Smooth muscle cell (in vitro differentiated cells): ENCODE results near the gene POC5. TPM values are rescaled to one million over a fixed set of nuclear protein-coding genes. Genes with fewer than 3 reads are reported as not detected.

Experiments used
- DNase-seq: peaks from one replicate; lab custom pipeline; 2025; ENCODE audit not compliant: unreplicated experiment; lab: John Stamatoyannopoulos, UW
- H2AFZ ChIP-seq: fragments of 200-600 bp; sonication (generic); 2 replicates; pipeline ENCODE4 v1.6.0; 2016; ENCODE audit warnings: antibody characterized with exemption, low read depth, mild to moderate bottlenecking
- H3F3A ChIP-seq: fragments of 200-600 bp; sonication (generic); 2 replicates; pipeline ENCODE4 v1.6.0; 2017; ENCODE audit warnings: antibody characterized with exemption, low read depth
- H3K27ac ChIP-seq: fragments of 200-600 bp; sonication (generic); 2 replicates; pipeline ENCODE4 v1.5.1; 2016; ENCODE audit warnings: low read depth, mild to moderate bottlenecking
- H3K27me3 ChIP-seq: fragments of 200-600 bp; sonication (generic); 2 replicates; pipeline ENCODE4 v1.6.1; 2016; ENCODE audit warnings: low read depth, mild to moderate bottlenecking
- H3K36me3 ChIP-seq: fragments of 200-600 bp; sonication (generic); 2 replicates; pipeline ENCODE4 v1.5.1; 2016; ENCODE audit warnings: low read depth
- H3K4me1 ChIP-seq: fragments of 200-600 bp; sonication (generic); 2 replicates; pipeline ENCODE4 v1.5.1; 2016; ENCODE audit warnings: low read depth
- H3K4me2 ChIP-seq: fragments of 200-600 bp; sonication (generic); 2 replicates; pipeline ENCODE4 v1.6.0; 2016; ENCODE audit warnings: mild to moderate bottlenecking
- H3K4me3 ChIP-seq: fragments of 200-600 bp; sonication (generic); 2 replicates; pipeline ENCODE4 v1.5.1; 2016; ENCODE audit warnings: mild to moderate bottlenecking
- H3K79me2 ChIP-seq: fragments of 200-600 bp; sonication (generic); 2 replicates; pipeline ENCODE4 v1.6.0; 2016; ENCODE audit warnings: low read depth, mild to moderate bottlenecking
- H3K9ac ChIP-seq: fragments of 200-600 bp; sonication (generic); 2 replicates; pipeline ENCODE4 v1.6.0; 2016; ENCODE audit warnings: low read depth
- H3K9me3 ChIP-seq: fragments of 200-600 bp; sonication (generic); replicated peaks from 2 replicates; pipeline ENCODE4 v1.5.1; 2016; ENCODE audit warnings: low read depth
- H4K20me1 ChIP-seq: fragments of 200-600 bp; sonication (generic); 2 replicates; pipeline ENCODE4 v1.6.0; 2016; ENCODE audit warnings: low read depth
- WGBS: methylation state at CpG from one replicate; pipeline ENCODE4 v1.1.7; 2016; ENCODE audit warnings: low lambda C conversion rate; 5-methylcytosine and 5-hydroxymethylcytosine counted together
- polyA plus RNA-seq: library from polyadenylated mRNA; unstranded; fragments of >200 nt; fragmentation: Nextera tagmentation; extraction: Ambion mirVana; gene quantifications from 2 replicates; pipeline ENCODE4 v1.2.1, GENCODE V29; 2016
- small RNA-seq: library from RNA; depleted of rRNA; stranded (forward); fragments of <200 nt; gene quantifications from one replicate; pipeline ENCODE3, GENCODE V24; 2014
- total RNA-seq: library from RNA; depleted of rRNA; stranded (reverse); fragments of >200 nt; gene quantifications from 2 replicates; pipeline ENCODE4 v1.2.3, GENCODE V29; 2014
- TF ChIP-seq, protein P1 (sequence below): fragments of 200-600 bp; sonication (generic); IDR thresholded peaks from 2 replicates; pipeline ENCODE4 v1.5.1; 2017; ENCODE audit warnings: borderline replicate concordance, mild to moderate bottlenecking, antibody characterized with exemption; ENCODE audit not compliant: insufficient read depth, poor library complexity, severe bottlenecking

The POC5 gene
- total and polyA plus RNA-seq, 2 experiments from 2014 or later: 4.8 to 15.4 TPM

DNA sequence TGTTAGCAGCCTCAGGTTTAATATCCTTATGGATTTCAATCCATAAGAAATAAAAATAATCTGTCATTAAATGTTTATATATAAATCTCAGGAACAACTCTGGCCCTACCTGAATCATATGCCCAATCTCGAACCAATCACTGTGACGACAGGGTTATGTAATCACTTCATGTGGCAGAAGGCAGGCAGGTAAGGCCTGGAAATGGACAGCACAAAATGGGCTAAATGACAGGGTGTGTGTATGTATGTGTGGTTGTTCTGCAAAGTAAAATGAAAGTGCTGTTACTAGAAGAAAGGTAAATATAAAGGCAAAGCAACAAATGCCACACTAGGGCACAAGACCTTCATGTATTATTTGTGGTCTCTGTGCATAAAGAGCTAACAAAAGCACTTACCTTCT is 86.4 kb downstream of the POC5 start:
- Histone ChIP-seq H3K27me3 (no peaks in the 10 kb centered on the region), H3K9ac (no peak overlapping the region)
- WGBS: 91% methylated on average over 2 of the region's 2 CpGs

DNA sequence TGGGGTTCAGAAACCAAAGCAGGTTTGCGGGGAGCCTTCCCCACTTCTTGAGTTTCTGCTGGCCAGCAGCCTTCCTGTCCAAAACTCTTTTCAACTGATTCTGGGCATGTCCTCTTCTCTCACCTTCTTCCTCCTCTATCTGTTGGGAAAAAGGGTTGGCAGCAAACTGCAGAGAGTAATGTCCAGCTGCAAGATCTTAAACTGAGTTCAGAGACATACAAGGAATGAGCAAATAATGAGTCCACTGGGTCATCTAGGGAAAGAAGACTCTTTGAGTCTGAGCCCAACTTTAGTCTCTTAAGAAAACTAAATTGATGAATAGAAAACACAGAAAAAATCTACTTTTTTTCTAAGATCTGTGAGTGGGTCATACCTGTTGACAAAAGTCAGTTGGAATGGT is 89.4 kb downstream of the POC5 start:
- H3K27ac ChIP-seq: no peak overlapping the region
- no peaks in the 10 kb centered on the region for H3K36me3 ChIP-seq
- no peak overlapping the region for H2AFZ ChIP-seq
- H3K9me3 ChIP-seq: no peaks in the 10 kb centered on the region
- no peaks in the 10 kb centered on the region for H3K79me2 ChIP-seq
- TF ChIP-seq, protein P1, sequence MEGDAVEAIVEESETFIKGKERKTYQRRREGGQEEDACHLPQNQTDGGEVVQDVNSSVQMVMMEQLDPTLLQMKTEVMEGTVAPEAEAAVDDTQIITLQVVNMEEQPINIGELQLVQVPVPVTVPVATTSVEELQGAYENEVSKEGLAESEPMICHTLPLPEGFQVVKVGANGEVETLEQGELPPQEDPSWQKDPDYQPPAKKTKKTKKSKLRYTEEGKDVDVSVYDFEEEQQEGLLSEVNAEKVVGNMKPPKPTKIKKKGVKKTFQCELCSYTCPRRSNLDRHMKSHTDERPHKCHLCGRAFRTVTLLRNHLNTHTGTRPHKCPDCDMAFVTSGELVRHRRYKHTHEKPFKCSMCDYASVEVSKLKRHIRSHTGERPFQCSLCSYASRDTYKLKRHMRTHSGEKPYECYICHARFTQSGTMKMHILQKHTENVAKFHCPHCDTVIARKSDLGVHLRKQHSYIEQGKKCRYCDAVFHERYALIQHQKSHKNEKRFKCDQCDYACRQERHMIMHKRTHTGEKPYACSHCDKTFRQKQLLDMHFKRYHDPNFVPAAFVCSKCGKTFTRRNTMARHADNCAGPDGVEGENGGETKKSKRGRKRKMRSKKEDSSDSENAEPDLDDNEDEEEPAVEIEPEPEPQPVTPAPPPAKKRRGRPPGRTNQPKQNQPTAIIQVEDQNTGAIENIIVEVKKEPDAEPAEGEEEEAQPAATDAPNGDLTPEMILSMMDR: no peak
- no peaks in the 10 kb centered on the region for H3K4me1 ChIP-seq
- H3K9ac ChIP-seq: no peak overlapping the region
- WGBS: 100% methylated on average over 1 of the region's 1 CpG
- peaks cover 7% of the 10 kb centered on the region for H3F3A ChIP-seq
- no peak overlapping the region for H3K4me3 ChIP-seq
- no peak for DNase-seq
- H3K4me2 ChIP-seq: no peak overlapping the region
- no peaks in the 10 kb centered on the region for H4K20me1 ChIP-seq
- no peaks in the 10 kb centered on the region for H3K27me3 ChIP-seq

More for the DNA sequence above, 86.4 kb downstream of the POC5 start:
- no peaks in the 10 kb centered on the region for H3K4me1 ChIP-seq
- no peak overlapping the region for H3K27ac ChIP-seq
- no peaks in the 10 kb centered on the region for H3K36me3 ChIP-seq
- no peaks in the 10 kb centered on the region for H3K9me3 ChIP-seq
- no peaks in the 10 kb centered on the region for H4K20me1 ChIP-seq
- H3F3A ChIP-seq: no peaks in the 10 kb centered on the region
- TF ChIP-seq, protein P1: no peak
- H3K79me2 ChIP-seq: no peaks in the 10 kb centered on the region
- no peak overlapping the region for H3K4me2 ChIP-seq
- DNase-seq: no peak
- no peak overlapping the region for H3K4me3 ChIP-seq
- H2AFZ ChIP-seq: no peak overlapping the region

DNA sequence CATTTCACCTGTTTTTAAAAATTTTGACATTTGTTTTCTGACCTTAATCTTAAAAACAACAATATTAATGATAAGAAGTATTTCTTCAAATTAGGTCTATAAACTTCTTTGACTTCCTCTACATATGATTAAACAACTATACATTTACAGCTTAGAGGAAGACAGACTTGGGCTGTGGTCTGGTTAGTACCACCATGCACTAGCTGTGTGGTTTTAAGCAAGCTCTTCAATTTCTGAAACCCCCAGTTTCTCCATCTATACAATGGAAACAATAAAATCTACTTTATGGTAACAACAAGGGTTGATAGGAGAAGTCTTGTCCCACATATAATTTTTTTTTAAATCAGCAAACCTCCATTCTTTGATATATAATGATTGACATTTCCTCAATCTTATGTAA is 90.3 kb downstream of the POC5 start:
- no peak overlapping the region for H3K4me2 ChIP-seq
- no peak for DNase-seq
- H3K9me3 ChIP-seq: no peaks in the 10 kb centered on the region
- H4K20me1 ChIP-seq: no peaks in the 10 kb centered on the region
- H3K4me3 ChIP-seq: no peak overlapping the region
- H3K27me3 ChIP-seq: no peaks in the 10 kb centered on the region
- H3K4me1 ChIP-seq: no peaks in the 10 kb centered on the region
- no peak overlapping the region for H2AFZ ChIP-seq
- TF ChIP-seq, protein P1: no peak
- no peak overlapping the region for H3K27ac ChIP-seq
- H3K9ac ChIP-seq: no peak overlapping the region
- no peaks in the 10 kb centered on the region for H3K36me3 ChIP-seq
- H3F3A ChIP-seq: peaks cover 7% of the 10 kb centered on the region
- H3K79me2 ChIP-seq: no peaks in the 10 kb centered on the region

Small RNA genes within 50 kb of the gene (small RNA-seq; reads per million reads assigned to genes)
- gene RNU6-680P: not detected

Other genes starting within 250 kb of the POC5 start
- gene CERT1, start 205.8 kb downstream of the POC5 start, total RNA-seq: 31.0 and 35.4 TPM in 2 replicates
- gene CERT1, start 205.8 kb downstream of the POC5 start, polyA plus RNA-seq: 9.1 and 16.8 TPM in 2 replicates
- gene POLK, start 205.5 kb downstream of the POC5 start, total RNA-seq: 31.6 and 36.5 TPM in 2 replicates
- 12.8 and 15.0 TPM in 2 replicates for gene POLK, start 205.5 kb downstream of the POC5 start, polyA plus RNA-seq
- 0.18 and 0.31 TPM in 2 replicates for gene ANKDD1B, start 106.0 kb downstream of the POC5 start, total RNA-seq
- gene ANKDD1B, start 106.0 kb downstream of the POC5 start, polyA plus RNA-seq: 0.47 TPM in 1 of 2 replicates, not detected in the other